ENCODE results near the gene FCRL4.

- TF ChIP-seq CTCF (IDR thresholded peaks at IDR 0.05), result no peak
- no peak for TF ChIP-seq POLR2A (IDR thresholded peaks at IDR 0.05)
These were observed 11.9 kb downstream of the FCRL4 start for GRCh38 chr1:157585984-157586383.

Measured in Peyer's patch (tissue), 4 donors.